HepG2 (cell line): ENCODE results near the gene UBFD1. TPM values are rescaled to one million over a fixed set of nuclear protein-coding genes. Genes with fewer than 3 reads are reported as not detected.
A peak's percentile ranks its signal among the peaks of the same experiment; 100 is the strongest.

Experiments used
- AKNA ChIP-seq: sonication (generic); formaldehyde crosslinking; IDR thresholded peaks from 2 replicates; pipeline ENCODE4 v1.4.0; 2020; ENCODE audit warnings: missing genetic modification reagents, borderline replicate concordance
- ASH2L ChIP-seq: fragments of 300-600, 200-600 bp; sonication (generic); IDR thresholded peaks from 2 replicates; pipeline ENCODE4 v1.7.0; 2017; ENCODE audit warnings: low read depth, mild to moderate bottlenecking, moderate library complexity, mixed read lengths, low read length; ENCODE audit not compliant: insufficient read length
- FOSL2 ChIP-seq: sonication (generic); formaldehyde crosslinking; IDR thresholded peaks from 2 replicates; pipeline ENCODE4 v1.4.0; 2020; ENCODE audit warnings: missing genetic modification reagents
- HOXA5 ChIP-seq: sonication (generic); formaldehyde crosslinking; IDR thresholded peaks from 2 replicates; pipeline ENCODE4 v1.4.0; 2020; ENCODE audit warnings: missing genetic modification reagents
- MIER3 ChIP-seq: IDR thresholded peaks from 2 replicates; pipeline ENCODE4 v1.6.1; 2016; ENCODE audit warnings: missing compliant biosample characterization, borderline replicate concordance
- MTF2 ChIP-seq: sonication (generic); formaldehyde crosslinking; IDR thresholded peaks from 2 replicates; pipeline ENCODE4 v1.5.0; 2020; ENCODE audit warnings: missing genetic modification reagents, borderline replicate concordance
- NR2F1 ChIP-seq, 2 experiments: fragments of 450-650 bp in 1 of 2; formaldehyde crosslinking in 1 of 2; IDR thresholded peaks; 2 replicates each; pipeline versions ENCODE4 v1.5.0 to v1.6.1; 2016 to 2020; ENCODE audit warnings: mild to moderate bottlenecking in 1 of 2, missing compliant biosample characterization in 1 of 2, missing genetic modification reagents in 1 of 2, moderate library complexity in 1 of 2
- NR2F6 ChIP-seq, 2 experiments: IDR thresholded peaks; 2 replicates each; pipeline ENCODE4 v1.6.1; 2016; ENCODE audit warnings: antibody characterized with exemption in 1 of 2, mild to moderate bottlenecking in 1 of 2
- SALL2 ChIP-seq: sonication (generic); formaldehyde crosslinking; IDR thresholded peaks from 2 replicates; pipeline ENCODE4 v1.8.1; 2023; ENCODE audit warnings: mild to moderate bottlenecking, missing genetic modification reagents, inconsistent platforms
- STAG1 ChIP-seq: sonication (generic); formaldehyde crosslinking; IDR thresholded peaks from 2 replicates; pipeline ENCODE4 v1.4.0; 2020; ENCODE audit warnings: missing genetic modification reagents
- U2AF2 ChIP-seq: fragments of 200-400 bp; formaldehyde crosslinking; IDR thresholded peaks from 2 replicates; pipeline ENCODE4 v1.6.1; 2017; ENCODE audit warnings: low read depth, mild to moderate bottlenecking, low read length
- ZNF24 ChIP-seq: fragments of 450-650 bp; IDR thresholded peaks from 2 replicates; pipeline ENCODE4 v1.6.1; 2017; ENCODE audit warnings: antibody characterized with exemption, mild to moderate bottlenecking
- ZNF512 ChIP-seq: sonication (generic); formaldehyde crosslinking; IDR thresholded peaks from 2 replicates; pipeline ENCODE4 v1.4.0; 2020; ENCODE audit warnings: mild to moderate bottlenecking, missing genetic modification reagents
- ZNF563 ChIP-seq: sonication (generic); formaldehyde crosslinking; IDR thresholded peaks from 2 replicates; pipeline ENCODE4 v1.8.0; 2022; ENCODE audit warnings: mild to moderate bottlenecking, moderate library complexity, missing genetic modification reagents
- polyA plus RNA-seq, 8 experiments: library from polyadenylated mRNA; depleted of rRNA in 3 of 8; stranded (reverse) in 7 of 8; unstranded in 1 of 8; fragments of >200 nt; fragmentation: Illumina TruSeq in 4 of 8; extraction: Trizol in 4 of 8; gene quantifications; 2 replicates each; pipeline versions ENCODE4 v1.2.1 to v1.2.3, GENCODE V29; 2011 to 2016; ENCODE audit warnings: low read depth in 4 of 8, missing spikeins in 1 of 8, mixed read lengths in 1 of 8; ENCODE audit not compliant: insufficient read depth in 1 of 8
- total RNA-seq, 5 experiments: library from RNA; depleted of rRNA; stranded (reverse); fragments of >200 nt; fragmentation: Illumina TruSeq; extraction: Trizol; gene quantifications; 2 replicates each; pipeline ENCODE4 v1.2.3, GENCODE V29; 2016; ENCODE audit warnings: low read depth in 1 of 5
- TF ChIP-seq, protein P1 (sequence below): sonication (generic); formaldehyde crosslinking; IDR thresholded peaks from 2 replicates; pipeline ENCODE4 v1.5.0; 2020; ENCODE audit warnings: mild to moderate bottlenecking, missing genetic modification reagents, moderate library complexity

Gene UBFD1
- total and polyA plus RNA-seq, 2 of the 13 experiments (the other 11 are each of a cell fraction or from before 2014, with no cell fraction given) = 100 to 111 TPM

DNA sequence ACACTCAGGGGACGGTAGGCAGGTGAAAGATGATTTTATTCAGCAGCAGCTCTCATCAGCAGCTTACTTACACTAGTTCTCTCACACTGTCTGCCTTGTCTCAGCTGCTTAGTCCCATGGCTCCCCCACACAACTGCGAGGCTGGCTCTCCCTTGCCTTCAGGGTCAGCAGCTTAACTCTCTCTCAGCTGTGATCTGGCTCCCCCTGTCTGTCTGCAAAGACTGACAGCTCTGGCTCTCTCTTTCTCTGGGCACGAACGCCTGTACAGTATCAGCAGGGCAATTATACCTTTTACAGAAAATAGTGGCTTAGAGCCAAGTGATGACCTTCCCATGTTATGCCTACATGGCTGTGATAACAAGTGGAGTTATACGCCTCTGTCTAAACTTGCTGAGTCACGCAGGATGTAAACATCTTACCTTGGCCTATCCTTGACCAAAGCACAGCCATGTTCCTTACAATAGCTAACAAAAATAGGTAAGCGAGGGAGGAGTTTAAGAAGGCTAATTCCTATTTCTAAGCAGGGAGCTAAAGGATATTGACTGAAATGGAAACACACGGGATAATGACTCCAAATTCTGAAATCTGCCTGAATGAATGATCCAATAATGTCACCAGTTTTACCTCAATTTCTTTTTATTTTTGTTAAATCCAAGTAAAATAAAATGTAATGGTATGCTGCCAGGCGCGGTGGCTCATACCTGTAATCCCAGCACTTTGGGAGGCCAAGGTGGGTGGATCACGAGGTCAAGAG lies 39.7 kb downstream of the UBFD1 start (continued):
- no peak; the same call in 1 of the 2 replicates for TF ChIP-seq FOSL2 (CRISPR knock-in tag)
- no peak for TF ChIP-seq NR2F6 (IDR thresholded peaks at IDR 0.05)
- TF ChIP-seq NR2F6 (CRISPR knock-in tag; IDR thresholded peaks at IDR 0.05) = 0 out of 2 replicates have a peak, but pooled peaks have one; percentile 28
- no peak for TF ChIP-seq HOXA5 (CRISPR knock-in tag)
- peak; percentile 100 for TF ChIP-seq ZNF563 (CRISPR knock-in tag)
- TF ChIP-seq AKNA = no peak
- no peak for TF ChIP-seq NR2F1 (CRISPR knock-in tag; IDR thresholded peaks at IDR 0.05)
- no peak for TF ChIP-seq ASH2L
- TF ChIP-seq U2AF2 = no peak
- TF ChIP-seq MTF2 (CRISPR knock-in tag) = no peak
- TF ChIP-seq ZNF512 (CRISPR knock-in tag) = no peak
- TF ChIP-seq STAG1 (CRISPR knock-in tag) = peak; percentile 66
- TF ChIP-seq, protein P1, sequence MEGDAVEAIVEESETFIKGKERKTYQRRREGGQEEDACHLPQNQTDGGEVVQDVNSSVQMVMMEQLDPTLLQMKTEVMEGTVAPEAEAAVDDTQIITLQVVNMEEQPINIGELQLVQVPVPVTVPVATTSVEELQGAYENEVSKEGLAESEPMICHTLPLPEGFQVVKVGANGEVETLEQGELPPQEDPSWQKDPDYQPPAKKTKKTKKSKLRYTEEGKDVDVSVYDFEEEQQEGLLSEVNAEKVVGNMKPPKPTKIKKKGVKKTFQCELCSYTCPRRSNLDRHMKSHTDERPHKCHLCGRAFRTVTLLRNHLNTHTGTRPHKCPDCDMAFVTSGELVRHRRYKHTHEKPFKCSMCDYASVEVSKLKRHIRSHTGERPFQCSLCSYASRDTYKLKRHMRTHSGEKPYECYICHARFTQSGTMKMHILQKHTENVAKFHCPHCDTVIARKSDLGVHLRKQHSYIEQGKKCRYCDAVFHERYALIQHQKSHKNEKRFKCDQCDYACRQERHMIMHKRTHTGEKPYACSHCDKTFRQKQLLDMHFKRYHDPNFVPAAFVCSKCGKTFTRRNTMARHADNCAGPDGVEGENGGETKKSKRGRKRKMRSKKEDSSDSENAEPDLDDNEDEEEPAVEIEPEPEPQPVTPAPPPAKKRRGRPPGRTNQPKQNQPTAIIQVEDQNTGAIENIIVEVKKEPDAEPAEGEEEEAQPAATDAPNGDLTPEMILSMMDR (CRISPR knock-in tag) = peak; percentile 64
- no peak for TF ChIP-seq SALL2 (CRISPR knock-in tag)
- TF ChIP-seq ZNF24 = no peak
- TF ChIP-seq MIER3 = no peak
